K562 (cell line): Measurements from ENCODE around the gene C20orf96. TPM values are rescaled to one million over a fixed set of nuclear protein-coding genes. Genes with fewer than 3 reads are reported as not detected.

Experiments used
- ATF3 ChIP-seq, 2 experiments: fragments of 450-650 bp in 1 of 2; sonication (generic) in 1 of 2; formaldehyde crosslinking in 1 of 2; IDR thresholded peaks in 1 of 2; conservative IDR thresholded peaks in 1 of 2; 2 replicates each; pipeline versions ENCODE4 v1.6.1 to v1.8.1; 2016 to 2023; ENCODE audit warnings: mild to moderate bottlenecking in 2 of 2, moderate library complexity in 2 of 2, inconsistent platforms in 1 of 2, missing genetic modification reagents in 1 of 2
- ATF7 ChIP-seq: fragments of 450-650 bp; IDR thresholded peaks from 2 replicates; pipeline ENCODE4 v1.7.1; 2014; ENCODE audit warnings: mild to moderate bottlenecking, moderate library complexity
- CBFA2T2 ChIP-seq: fragments of 450-650 bp; conservative IDR thresholded peaks from 2 replicates; pipeline ENCODE4 v1.6.1; 2017; ENCODE audit warnings: mild to moderate bottlenecking
- ETV6 ChIP-seq, 3 experiments: fragments of 150-350 bp in 1 of 3; sonication (generic) in 1 of 3; formaldehyde crosslinking in 1 of 3; IDR thresholded peaks; 2 replicates each; pipeline versions ENCODE4 v1.6.1 to v1.8.0; 2014 to 2022; ENCODE audit warnings: borderline replicate concordance in 2 of 3, low read depth in 2 of 3, antibody characterized with exemption in 1 of 3, low read length in 1 of 3, mild to moderate bottlenecking in 1 of 3, missing genetic modification reagents in 1 of 3
- GABPB2 ChIP-seq: fragments of 250-450 bp; sonication (Bioruptor Pico); conservative IDR thresholded peaks from 2 replicates; pipeline ENCODE4 v1.5.1; 2021; ENCODE audit warnings: mild to moderate bottlenecking
- HDGF ChIP-seq: fragments of 450-650 bp; IDR thresholded peaks from 2 replicates; pipeline ENCODE4 v1.6.1; 2016
- ILF3 ChIP-seq: fragments of 450-650 bp; IDR thresholded peaks from 2 replicates; pipeline ENCODE4 v1.6.1; 2018; ENCODE audit warnings: antibody characterized with exemption, mild to moderate bottlenecking, moderate library complexity, borderline replicate concordance
- MNT ChIP-seq, 2 experiments: fragments of 450-650 bp; conservative IDR thresholded peaks; 2 replicates each; pipeline ENCODE4 v1.6.1; 2017; ENCODE audit warnings: mild to moderate bottlenecking in 2 of 2, moderate library complexity in 2 of 2
- NR2C1 ChIP-seq, 2 experiments: fragments of 450-650 bp; IDR thresholded peaks; 2 replicates each; pipeline ENCODE4 v1.6.1; 2017; ENCODE audit warnings: mild to moderate bottlenecking in 2 of 2, antibody characterized with exemption in 1 of 2, inconsistent platforms in 1 of 2, missing compliant biosample characterization in 1 of 2, missing genetic modification characterization in 1 of 2
- POLR2H ChIP-seq: IDR thresholded peaks from 2 replicates; pipeline ENCODE4 v1.6.1; 2016; ENCODE audit warnings: missing genetic modification characterization, low read depth, mild to moderate bottlenecking, control low read depth, missing compliant biosample characterization, moderate library complexity
- PURB ChIP-seq: sonication (generic); formaldehyde crosslinking; IDR thresholded peaks from 2 replicates; pipeline ENCODE4 v1.9.0; 2021; ENCODE audit warnings: low read depth, mild to moderate bottlenecking, missing genetic modification reagents
- RFX5 ChIP-seq: IDR thresholded peaks from 2 replicates; pipeline ENCODE4 v1.6.1; 2011; ENCODE audit warnings: low read depth, mild to moderate bottlenecking, improper control_type of control experiment, low read length
- SETDB1 ChIP-seq: IDR thresholded peaks from one replicate; pipeline ENCODE4 v1.6.1; 2012; ENCODE audit warnings: low read length, control low read depth, inconsistent platforms
- SMC3 ChIP-seq: conservative IDR thresholded peaks from 2 replicates; pipeline ENCODE4 v1.6.1; 2011; ENCODE audit warnings: low read depth, low read length, improper control_type of control experiment; ENCODE audit not compliant: insufficient read depth
- SOX6 ChIP-seq: fragments of 450-650 bp; IDR thresholded peaks from 2 replicates; pipeline ENCODE4 v1.6.1; 2014; ENCODE audit warnings: mild to moderate bottlenecking
- ZKSCAN3 ChIP-seq: fragments of 250-450 bp; sonication (Bioruptor Pico); IDR thresholded peaks from 2 replicates; pipeline ENCODE4 v1.4.0; 2020
- ZMIZ1 ChIP-seq, 2 experiments: fragments of 150-350 bp in 1 of 2; IDR thresholded peaks; 2 replicates each; pipeline ENCODE4 v1.6.1; 2012 to 2016; ENCODE audit warnings: low read depth in 2 of 2, low read length in 2 of 2, mild to moderate bottlenecking in 1 of 2, moderate library complexity in 1 of 2
- ZNF431 ChIP-seq: sonication (generic); formaldehyde crosslinking; IDR thresholded peaks from 2 replicates; pipeline ENCODE4 v1.8.0; 2022; ENCODE audit warnings: mild to moderate bottlenecking, missing genetic modification reagents
- ZNF511 ChIP-seq: sonication (generic); formaldehyde crosslinking; IDR thresholded peaks from 2 replicates; pipeline ENCODE4 v1.8.0; 2022; ENCODE audit warnings: mild to moderate bottlenecking, missing genetic modification reagents
- ZNF589 ChIP-seq: fragments of 200-800 bp; sonication (Bioruptor generic); IDR thresholded peaks from 2 replicates; pipeline ENCODE4 v1.6.1; 2016; ENCODE audit warnings: low read depth, missing genetic modification characterization, missing compliant biosample characterization
- polyA plus RNA-seq, 8 experiments: library from polyadenylated mRNA; depleted of rRNA in 4 of 8; stranded (reverse) in 5 of 8; unstranded in 3 of 8; fragments of >200 nt; fragmentation: Nextera tagmentation in 2 of 8; fragmentation: Illumina TruSeq in 1 of 8; extraction: Ambion mirVana in 2 of 8; extraction: Trizol in 1 of 8; gene quantifications; 2 replicates each; pipeline versions ENCODE4 v1.2.1 to v1.2.3, GENCODE V29; 2011 to 2014; ENCODE audit warnings: inconsistent platforms in 1 of 8, missing spikeins in 1 of 8
- total RNA-seq, 7 experiments: library from RNA; depleted of rRNA in 6 of 7; stranded (reverse); fragments of >200 nt in 6 of 7; fragmentation: Illumina TruSeq in 2 of 7; extraction: Trizol in 2 of 7; gene quantifications; 2 replicates each; pipeline versions ENCODE4 v1.2.1 to v1.2.3, GENCODE V29; 2011 to 2021; ENCODE audit warnings: low replicate concordance in 1 of 7

C20orf96 gene
- total and polyA plus RNA-seq, 9 of the 15 experiments (the other 6 are each of a cell fraction or from before 2014, with no cell fraction given), result 1.7 to 11.7 (median 4.2) TPM

GRCh38 chr20:325045-325888 lies 34.7 kb upstream of the C20orf96 start, which contains the start of gene SOX12 (continued):
- TF ChIP-seq CBFA2T2 (no peak), ZMIZ1 (IDR thresholded peaks at IDR 0.05; ENCODE audit: low read depth in 2 of 2, low read length in 2 of 2) (no peak), SETDB1 (no peak), ATF3 (IDR thresholded peaks at IDR 0.05) (no peak), ATF3 (CRISPR knock-in tag; conservative IDR thresholded peaks at IDR 0.05) (no peak), GABPB2 (CRISPR knock-in tag) (no peak), PURB (no peak), HDGF (no peak), ATF7 (peak; percentile 40; the same call in 1 of the 2 replicates), SOX6 (peak; percentile 44; the same call in 1 of the 2 replicates), NR2C1 (IDR thresholded peaks at IDR 0.05) (no peak), NR2C1 (tag; IDR thresholded peaks at IDR 0.05) (no peak), ILF3 (0 out of 2 replicates have a peak, but pooled peaks have one; percentile 60), SMC3 (no peak), RFX5 (peak; percentile 99), ZKSCAN3 (CRISPR knock-in tag) (no peak), POLR2H (no peak), ETV6 (IDR thresholded peaks at IDR 0.05; ENCODE audit: borderline replicate concordance in 1 of 2, low read depth in 2 of 2, low read length in 1 of 2) (no peak), ETV6 (CRISPR knock-in tag; IDR thresholded peaks at IDR 0.05; ENCODE audit: borderline replicate concordance) (no peak), ZNF511 (CRISPR knock-in tag) (no peak), MNT (conservative IDR thresholded peaks at IDR 0.05) (no peak; a peak in 1 of 4 replicates), ZNF431 (CRISPR knock-in tag) (no peak), ZNF589 (CRISPR knock-in tag) (peak; percentile 79; the same call in 1 of the 2 replicates)
